ENCODE results near the gene NAGA.

DNA sequence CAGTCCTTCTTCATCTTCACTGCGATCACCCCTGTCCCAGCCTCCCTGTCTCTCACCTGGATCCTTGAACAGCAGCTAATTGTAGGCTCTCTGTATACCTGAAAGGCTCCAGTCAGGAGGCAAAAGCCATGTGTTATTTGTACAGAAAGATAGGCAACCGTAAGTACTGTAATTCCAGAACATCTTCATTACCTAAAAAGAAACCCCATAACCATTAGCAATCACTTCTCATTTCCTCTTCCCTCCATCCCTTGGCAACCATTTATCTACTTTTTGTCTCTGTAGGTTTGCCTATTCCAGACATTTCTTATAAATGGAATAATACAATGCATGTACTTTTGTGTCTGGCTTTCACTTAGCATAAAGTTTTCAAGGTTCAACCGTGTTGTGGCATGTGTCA lies 17.8 kb downstream of the NAGA start:
- TF ChIP-seq, protein P1, sequence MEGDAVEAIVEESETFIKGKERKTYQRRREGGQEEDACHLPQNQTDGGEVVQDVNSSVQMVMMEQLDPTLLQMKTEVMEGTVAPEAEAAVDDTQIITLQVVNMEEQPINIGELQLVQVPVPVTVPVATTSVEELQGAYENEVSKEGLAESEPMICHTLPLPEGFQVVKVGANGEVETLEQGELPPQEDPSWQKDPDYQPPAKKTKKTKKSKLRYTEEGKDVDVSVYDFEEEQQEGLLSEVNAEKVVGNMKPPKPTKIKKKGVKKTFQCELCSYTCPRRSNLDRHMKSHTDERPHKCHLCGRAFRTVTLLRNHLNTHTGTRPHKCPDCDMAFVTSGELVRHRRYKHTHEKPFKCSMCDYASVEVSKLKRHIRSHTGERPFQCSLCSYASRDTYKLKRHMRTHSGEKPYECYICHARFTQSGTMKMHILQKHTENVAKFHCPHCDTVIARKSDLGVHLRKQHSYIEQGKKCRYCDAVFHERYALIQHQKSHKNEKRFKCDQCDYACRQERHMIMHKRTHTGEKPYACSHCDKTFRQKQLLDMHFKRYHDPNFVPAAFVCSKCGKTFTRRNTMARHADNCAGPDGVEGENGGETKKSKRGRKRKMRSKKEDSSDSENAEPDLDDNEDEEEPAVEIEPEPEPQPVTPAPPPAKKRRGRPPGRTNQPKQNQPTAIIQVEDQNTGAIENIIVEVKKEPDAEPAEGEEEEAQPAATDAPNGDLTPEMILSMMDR (IDR thresholded peaks at IDR 0.05): no peak
- no peak for TF ChIP-seq EZH2 (IDR thresholded peaks at IDR 0.05; ENCODE audit: borderline replicate concordance, insufficient read depth, low read depth, low read length, poor library complexity, severe bottlenecking)
